CD4-positive, alpha-beta T cell treated with Interleukin-1 beta for 1 hour (primary cell): Measurements from ENCODE around the gene PIGX.
"Not testable (repeated sequence)": the region's sequence is repeated elsewhere in the genome, so short reads cannot be mapped to it uniquely, and the experiment has no call there.

ENCODE experiments used
- DNase-seq, 2 donors: peaks; one replicate each; pipeline ENCODE4 v3.0.0-alpha.2; 2020 to 2022

Gene PIGX

DNA sequence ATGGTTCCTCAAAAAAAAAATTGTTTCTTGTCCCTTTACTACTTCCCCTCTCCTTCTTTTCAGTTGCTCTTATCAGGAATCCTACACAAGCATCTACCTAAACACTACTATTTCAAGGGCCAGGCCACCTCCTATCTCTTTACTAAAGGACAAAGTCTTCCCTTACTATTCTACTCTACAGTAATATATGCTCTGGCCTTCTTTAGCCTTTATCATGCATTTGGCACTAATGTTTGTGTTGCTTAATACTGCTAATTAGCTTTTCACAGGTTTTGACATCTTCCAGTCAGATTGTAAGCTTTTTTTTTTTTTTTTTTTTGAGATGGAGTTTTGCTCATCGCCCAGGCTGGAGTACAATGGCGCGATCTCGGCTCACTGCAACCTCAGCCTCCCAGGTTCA, 5.4 kb upstream of the PIGX start:
- no peak for DNase-seq

DNA sequence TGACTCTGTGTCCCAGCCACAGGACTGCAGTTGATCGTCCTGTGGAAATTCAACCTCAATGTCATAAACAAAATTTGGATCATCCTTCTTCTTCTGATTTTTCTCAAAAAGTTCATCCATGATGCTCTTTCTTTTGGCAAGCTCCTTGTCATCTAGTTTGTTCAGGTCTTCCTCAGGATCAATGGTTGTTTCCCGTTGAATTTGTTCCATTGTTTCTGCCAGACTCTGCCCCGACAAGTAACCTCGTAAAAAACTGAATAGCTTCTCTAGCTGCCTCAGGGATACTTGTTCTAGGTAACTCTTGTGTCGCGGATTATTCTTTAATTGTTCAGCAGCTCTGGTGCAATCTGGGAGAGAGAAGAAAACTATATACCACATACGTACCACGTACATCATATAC, 4.6 kb upstream of the PIGX start:
- no peak for DNase-seq

GRCh38 chr3:196708467-196708866, 3.7 kb upstream of the PIGX start:
- no peak for DNase-seq

DNA sequence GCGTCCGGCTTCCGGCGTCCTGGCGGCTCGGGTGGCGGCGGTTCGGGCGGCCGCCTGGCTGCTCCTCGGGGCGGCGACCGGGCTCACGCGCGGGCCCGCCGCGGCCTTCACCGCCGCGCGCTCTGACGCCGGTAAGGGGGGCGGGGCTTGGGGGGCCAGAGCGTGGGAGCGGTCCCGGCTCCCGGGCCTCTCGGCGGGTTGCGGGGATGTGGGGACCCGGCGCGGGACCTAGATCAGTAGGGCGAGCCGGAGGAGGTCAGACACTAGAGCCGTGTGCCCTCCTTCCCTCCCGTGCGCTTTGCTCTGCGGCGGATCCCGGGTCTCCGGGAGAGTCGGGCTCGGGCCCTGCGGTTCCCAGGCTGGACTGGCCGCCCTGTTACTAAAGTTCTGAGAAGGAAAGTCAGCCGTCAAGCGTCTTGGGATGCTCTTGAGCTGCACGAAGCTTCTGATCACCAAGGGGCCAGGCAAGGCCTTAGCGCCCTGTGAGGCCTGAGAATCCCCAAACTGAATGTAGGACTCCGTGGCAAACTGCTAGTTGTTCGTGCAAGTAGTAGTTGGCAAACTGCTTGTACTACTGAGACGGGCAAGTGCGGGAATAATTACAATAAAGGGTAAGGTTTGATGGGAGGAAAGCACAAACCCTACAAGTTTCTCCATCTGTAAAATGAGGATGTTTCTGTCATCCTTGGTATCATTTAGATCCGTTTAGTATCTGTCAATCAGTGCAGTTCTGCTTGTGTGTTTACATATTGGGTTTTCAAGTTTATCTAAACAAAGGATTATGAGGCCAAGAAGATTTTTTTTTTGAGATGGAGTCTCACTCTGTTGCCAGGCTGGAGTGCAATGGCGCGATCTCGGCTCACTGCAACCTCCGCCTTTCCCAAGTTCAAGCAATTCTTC, 587 bp downstream of the PIGX start:
- peak; percentile 75 to 79 for DNase-seq

DNA sequence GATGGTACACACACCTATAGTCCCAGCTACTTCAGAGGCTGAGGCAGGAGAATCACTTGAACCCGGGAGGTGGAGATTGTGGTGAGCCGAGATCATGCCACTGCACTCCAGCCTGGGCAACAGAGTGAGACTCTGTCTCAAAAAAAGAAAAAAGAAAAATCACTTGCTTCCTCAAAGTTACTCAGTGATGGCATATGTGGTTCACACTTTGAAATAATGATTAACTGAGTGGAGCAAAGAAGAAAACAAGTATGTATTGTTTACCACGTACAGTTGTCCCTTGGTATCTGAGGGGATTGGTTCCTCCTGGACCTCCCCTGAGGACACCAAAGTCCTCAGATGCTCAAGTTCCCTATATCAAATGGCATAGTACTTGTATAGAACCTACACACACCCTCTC, 5.0 kb downstream of the PIGX start:
- DNase-seq, result not testable (repeated sequence)

GRCh38 chr3:196721097-196721496, 8.9 kb downstream of the PIGX start:
- no peak for DNase-seq

DNA sequence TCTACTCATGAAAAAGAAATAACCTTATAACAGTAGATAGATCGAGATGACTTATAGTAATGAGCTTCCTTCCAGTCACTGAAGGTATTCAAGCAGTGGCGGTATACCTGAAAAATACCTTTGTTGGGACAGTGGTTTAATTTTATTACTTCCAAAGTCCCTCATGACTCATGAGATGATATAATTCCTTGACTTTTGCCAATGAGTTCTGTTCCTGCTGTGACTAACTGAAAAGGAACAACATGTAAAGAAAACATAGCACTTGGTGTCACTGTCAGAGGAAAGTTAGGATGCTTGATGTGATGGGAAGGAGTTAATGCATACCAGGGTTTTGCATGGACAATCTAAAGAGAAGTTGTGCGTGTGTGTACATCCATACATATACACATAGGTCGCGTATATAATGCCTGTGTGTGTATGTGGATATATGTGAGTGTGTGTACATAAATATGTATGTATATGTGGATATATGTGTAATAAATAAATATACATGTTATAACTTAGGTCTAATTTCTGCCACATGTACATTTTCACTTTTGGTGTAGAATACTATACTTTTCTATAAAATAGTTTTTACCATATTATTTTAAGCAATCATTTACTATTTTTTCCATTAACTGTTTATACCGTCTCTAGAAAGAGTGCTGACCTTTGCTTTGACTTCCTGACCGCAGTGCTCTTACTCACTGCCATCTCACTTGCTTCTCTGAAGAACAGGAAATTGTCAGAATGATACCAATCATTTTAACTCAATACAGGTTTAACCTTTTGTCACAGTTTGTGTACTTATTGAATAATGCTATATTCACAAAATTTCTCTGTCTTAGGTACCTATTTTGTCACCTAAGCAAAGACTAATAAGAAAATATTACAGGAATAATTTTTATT, 14.9 kb downstream of the PIGX start:
- DNase-seq, result peak in 1 of 2 donors; percentile 34

DNA sequence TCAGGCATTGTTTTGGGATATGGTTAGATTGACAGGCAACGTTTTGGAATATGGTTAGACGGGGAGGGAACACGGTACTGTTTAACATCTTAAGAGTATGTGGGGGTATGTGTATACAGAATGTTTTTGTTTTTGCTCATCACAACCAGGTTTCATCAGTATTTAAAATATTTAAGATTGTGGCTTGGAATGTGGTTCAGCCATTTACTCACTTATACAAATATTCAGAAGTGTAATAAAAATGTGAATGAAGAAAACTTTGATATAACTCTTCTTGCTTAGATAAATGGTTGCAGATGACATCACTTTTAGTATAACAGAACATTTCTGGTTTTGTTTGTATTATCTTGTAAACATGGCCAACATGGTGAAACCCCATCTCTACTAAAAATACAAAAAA, 23.6 kb downstream of the PIGX start:
- DNase-seq, result no peak

GRCh38 chr3:196736670-196737374, 24.6 kb downstream of the PIGX start:
- DNase-seq, result no peak

- no peak for DNase-seq
Observed at GRCh38 chr3:196737655-196738054, 25.5 kb downstream of the PIGX start.

DNA sequence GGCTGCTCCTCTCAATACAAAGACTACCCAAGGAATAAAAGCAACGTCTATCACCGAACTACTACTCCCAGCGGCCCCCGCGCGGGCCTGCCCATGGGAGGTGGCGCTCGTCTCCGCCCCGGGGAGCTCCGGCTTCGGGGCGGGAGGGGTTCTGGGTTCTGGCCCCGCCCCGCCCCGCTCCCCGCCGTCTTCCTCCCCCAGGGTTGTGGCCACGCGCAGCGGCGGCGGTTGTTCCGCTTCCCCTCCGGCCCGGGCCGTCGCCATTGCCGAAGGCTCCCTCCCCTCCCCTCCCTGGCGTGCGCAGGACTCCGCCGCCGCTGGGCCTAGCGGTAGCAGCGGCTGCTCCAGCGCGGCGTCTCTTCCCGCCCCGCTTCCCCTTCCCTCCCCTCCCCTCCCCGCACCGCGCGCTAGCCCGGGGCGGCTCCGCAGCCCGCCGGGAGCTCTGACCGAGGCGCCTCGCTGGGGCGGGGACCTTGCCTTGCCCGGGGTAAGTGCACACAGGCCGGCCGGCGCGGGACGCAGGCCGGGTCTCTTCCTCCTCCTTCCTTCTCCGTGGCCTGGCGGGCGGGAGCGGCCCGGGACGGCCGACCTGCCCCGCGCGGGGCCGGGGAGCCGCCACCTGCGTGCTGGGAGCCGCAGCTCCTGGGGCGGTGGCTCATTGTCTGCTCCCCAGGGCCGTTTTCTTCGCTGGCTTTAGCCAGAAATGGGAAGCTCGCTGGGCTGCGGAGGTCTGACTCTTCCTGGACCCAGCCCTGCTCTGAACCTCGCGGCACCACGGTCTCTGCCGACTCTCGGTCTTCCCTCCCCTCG, 27.7 kb downstream of the PIGX start, which contains the start of gene PAK2:
TSS of gene PAK2 (plus strand) at position 187 of the 810 bp plus-strand sequence. CDS start 42,790 bp downstream, outside the sequence.
- peak; percentile 92 for DNase-seq

DNA sequence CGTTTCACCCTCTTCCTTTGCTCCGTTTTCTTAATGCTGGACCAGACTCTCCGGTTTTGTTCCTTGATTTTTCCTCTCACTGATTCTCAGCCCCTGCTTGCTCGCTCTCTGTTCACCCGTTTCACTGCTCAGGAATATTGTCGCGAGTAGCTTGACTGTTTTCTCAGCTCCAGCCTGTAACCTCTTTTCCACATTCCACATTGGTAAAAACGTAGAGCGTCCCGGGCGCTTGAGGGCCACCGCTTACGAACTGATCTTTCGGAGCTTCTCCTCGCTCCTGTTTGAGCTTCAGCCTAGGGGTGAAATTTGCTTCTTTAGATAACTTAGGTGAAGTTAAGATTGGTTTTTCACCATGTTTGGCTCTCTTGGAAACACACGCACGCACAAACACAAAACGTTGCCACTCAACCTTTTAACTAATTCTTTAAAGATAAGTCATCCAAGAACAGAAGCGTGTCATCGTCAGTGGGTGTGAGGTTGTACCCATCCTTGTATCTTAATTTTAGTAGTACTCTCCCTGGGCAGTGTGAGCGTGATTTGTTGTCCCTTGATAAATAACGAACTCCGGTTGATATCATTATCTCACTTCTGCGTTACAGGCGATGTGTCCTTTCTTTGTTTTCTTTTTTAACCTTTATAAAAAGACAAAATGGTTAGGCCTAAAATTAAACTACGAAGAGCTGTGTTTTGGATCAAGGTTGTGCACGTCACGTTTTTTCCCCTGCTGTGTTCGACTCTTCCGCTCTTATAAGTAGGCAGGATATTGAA, 28.5 kb downstream of the PIGX start:
- peak; percentile 44 to 60 for DNase-seq

GRCh38 chr3:196741249-196741889, 29.2 kb downstream of the PIGX start:
- DNase-seq, result no peak

GRCh38 chr3:196743569-196743968, 31.4 kb downstream of the PIGX start:
- not testable (repeated sequence) for DNase-seq

DNA sequence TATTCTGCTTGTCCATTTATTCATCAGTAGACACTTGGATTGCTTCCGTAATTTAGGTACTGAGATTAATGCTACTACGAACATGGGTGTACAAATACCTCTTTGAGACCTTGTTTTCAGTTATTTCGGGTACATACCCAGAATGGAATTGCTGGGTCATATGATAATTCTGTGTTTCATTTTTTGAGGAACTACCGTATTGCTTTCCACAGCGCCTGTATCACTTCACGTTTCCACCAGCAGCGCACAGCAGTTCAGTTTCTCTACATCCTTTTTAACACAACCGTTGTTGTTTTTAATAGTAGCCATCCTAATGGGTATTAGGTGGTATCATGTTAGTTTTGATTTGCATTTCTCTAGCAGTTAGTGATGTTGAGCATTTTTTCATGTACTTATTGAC, 36.9 kb downstream of the PIGX start:
- no peak for DNase-seq

DNA sequence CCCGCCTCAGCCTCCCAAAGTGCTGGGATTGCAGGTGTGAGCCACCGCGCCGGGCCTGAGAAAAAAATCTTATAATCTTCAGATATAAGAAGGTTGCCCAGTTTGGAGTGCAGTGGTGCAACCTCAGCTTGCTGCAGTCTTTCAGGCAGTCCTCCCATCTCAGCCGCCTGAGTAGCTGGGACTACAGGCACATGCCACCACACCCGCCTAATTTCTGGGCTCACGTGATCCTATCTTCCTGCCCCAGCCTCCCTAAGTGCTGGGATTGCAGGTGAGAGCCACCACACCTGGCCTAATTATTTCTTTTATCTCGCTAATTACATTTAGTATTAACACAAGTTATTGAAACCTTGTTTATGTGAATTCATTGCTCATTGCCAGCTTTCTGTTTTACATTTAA, 41.0 kb downstream of the PIGX start:
- DNase-seq, result no peak

- DNase-seq, result no peak
Observed at GRCh38 chr3:196754091-196754981, 42.2 kb downstream of the PIGX start.

- no peak for DNase-seq
Observed at GRCh38 chr3:196756732-196757131, 44.6 kb downstream of the PIGX start.

DNA sequence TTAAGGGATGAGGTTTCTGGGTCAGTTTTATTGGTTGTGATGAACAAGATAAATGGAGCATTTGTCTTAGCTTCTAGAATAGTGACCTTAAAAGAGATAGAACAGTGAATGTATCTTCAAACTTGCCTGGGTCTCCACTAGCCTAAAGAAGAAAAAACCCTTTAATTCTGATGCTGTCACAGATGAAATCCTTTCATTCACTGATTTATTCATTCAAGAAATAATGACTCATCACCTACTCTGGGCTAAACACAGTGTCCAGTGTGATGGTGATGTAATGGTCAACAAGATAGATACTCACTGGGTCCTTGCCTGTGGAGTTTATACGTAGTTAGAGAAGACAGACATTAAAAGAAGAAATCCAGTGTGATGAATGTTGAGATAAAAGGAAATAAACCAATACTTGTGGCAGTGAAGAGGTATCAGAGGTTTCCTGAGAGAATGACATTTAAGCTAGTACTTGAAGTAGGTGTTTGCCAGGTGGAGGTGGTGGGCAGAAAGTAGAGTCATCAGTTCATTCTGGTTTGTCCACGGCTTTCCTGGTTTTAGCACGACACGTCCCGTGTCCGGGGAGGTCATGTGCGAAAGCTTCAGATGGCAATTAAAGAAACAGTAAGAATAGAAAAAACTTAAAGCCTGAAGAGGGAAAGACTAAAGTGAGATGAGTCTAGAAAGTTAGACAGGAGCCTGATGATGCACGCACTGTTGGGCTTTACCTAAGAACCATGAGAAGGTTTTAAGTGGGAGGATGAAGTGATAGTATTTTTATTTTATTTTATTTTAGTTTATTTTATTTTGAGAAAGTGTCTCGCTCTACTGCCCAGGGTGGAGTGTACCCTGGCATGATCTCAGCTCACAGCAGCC, 45.9 kb downstream of the PIGX start:
- no peak for DNase-seq
